NCI-H446 (cell line): ENCODE measurements around the gene AFAP1.

Experiments used
- DNase-seq, 2 experiments: peaks; one replicate each; lab custom pipeline; 2025; lab: John Stamatoyannopoulos, UW

AFAP1 gene

GRCh38 chr4:7784131-7784870 is 155.4 kb downstream of the AFAP1 start:
- no peak for DNase-seq

DNA sequence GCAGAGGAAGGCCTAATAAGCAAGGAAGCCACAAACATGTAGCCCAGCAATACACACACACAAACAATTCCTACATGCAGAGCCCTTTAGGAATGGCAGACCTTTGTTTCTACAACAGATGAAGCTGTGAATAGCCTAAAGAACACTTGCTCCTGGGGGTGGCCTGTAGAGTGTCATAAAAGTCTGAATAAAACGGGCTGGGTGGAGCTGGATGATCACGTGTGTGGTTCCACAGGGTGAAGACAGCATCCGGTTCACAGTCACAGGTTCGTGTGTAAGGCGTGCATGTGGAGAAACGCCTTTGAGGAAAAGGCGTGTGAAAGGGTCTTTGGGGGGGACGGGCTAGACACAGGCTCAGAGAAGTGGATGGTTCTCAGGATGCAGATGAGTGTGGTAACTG is 156.1 kb downstream of the AFAP1 start:
- no peak for DNase-seq

DNA sequence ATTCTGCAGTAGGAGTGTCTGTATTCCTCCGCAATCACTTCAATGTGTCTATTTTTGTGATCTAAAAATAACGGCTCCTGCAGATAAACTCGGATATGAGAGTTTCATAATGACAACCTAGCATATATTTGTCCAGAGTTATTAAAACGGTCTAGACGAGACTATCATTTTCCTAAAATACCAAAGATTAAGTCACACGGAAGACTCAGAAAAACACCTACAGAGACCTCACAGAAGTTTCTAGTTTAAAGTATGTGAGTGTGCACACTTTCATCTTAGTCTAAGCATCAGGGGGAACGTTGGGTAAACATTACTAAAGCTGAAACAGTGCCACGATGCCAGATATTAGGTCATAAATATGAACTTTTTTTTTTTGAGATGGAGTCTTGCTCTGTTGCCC is 156.9 kb downstream of the AFAP1 start:
- DNase-seq, result no peak

DNA sequence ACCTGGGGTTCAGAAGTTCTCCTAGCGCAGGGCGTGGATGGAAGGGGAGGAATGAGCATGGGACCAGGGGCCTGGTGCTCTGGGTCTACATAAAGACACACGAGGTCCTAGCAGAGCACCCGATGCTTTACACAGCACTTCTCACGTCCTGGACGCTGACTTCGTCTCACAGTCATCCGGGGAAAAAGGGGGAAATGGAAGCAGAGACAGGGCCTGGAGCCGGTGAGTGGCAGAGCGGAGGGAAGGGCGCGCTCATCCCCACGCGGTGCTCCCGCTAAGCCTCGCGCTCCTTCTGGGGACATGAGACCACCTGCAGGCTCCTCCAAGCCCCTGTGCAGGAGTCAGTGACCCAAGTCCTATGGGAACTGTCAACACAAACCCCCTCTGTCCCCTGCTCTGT is 157.7 kb downstream of the AFAP1 start:
- DNase-seq, result no peak

- DNase-seq, result no peak
Measured at GRCh38 chr4:7781366-7781765, 158.3 kb downstream of the AFAP1 start.

- DNase-seq, result no peak
Measured at GRCh38 chr4:7780751-7781348, 158.8 kb downstream of the AFAP1 start.

GRCh38 chr4:7779432-7779768 is 160.3 kb downstream of the AFAP1 start:
- no peak for DNase-seq

DNA sequence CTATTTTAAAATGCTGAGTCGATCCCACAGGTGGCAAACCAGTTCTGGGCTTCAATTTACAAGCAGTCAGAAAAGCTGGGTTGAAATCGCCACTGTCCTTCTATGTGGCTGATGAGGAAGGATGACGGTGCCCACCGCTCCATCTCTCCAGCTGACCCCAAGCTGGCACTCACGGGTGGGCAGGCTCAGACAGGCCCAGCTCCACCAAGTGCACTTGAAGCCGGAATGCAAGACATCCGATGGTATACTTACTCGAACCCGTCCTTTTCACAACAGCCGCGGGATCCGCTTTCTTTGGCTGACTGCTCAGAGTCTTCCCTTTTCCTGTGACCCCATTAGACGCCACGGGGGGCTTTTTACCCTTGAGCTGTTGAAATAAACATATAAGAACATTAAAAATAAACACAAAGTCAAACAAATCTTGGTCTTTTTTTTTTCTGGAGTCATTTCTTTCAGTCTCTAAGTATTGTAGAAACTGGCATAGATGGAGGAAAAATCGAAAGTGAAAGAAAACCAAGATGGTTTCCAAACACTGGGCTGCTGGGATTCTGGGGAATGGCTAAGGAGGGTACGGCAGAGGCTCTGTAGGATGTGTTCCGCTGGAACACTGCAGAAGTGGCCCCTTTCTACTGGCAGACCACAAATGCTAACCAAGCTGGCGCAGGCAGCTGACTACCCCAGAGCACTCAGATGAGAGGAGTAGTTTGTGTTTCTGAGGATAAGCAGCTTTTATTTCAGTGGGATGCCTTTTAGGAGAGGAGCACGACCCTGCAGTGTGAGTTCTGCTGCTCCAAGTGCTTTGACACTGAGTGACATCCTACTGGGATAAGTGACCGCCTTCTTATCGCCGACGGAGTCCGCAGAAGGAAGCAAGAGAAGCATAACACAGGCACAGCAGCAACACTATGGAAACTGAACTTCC is 160.9 kb downstream of the AFAP1 start:
- no peak for DNase-seq

GRCh38 chr4:7777871-7778509 is 161.7 kb downstream of the AFAP1 start:
- no peak for DNase-seq

DNA sequence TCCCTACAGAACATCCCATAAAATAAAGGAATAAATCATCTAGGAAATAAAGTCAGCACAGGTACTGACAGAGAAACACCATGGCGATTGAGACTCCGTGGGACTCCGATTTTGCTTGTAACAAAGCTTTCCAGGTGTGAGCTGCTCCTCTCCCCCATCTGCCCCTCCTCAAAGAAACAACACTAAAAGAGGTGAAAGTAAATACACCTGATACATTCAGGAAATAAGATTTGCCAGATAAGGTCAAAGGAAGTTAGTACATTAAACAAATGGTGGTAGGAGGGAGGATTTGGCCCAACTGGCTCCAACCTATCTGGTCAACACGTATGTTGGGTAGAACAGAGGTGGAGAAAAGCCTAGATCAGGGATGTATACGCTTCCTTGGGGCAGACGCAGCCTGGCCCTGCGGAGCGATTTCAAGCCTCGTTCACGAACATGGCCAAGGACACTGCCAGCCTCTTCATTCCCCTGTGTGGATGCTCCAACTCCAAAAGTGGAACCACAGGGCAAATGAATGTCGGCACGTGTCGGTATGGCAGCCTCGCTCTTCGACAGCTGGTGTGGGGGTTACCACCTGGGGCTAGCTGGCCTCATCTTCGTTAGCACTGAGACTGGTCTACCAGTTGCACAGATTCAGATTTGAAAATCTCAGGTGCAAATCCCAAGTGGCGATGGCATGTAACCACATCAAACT is 162.5 kb downstream of the AFAP1 start:
- no peak for DNase-seq

- DNase-seq, result no peak
Measured at GRCh38 chr4:7775396-7775795, 164.3 kb downstream of the AFAP1 start.

GRCh38 chr4:7774301-7775294 is 165.1 kb downstream of the AFAP1 start:
- DNase-seq, result no peak

DNA sequence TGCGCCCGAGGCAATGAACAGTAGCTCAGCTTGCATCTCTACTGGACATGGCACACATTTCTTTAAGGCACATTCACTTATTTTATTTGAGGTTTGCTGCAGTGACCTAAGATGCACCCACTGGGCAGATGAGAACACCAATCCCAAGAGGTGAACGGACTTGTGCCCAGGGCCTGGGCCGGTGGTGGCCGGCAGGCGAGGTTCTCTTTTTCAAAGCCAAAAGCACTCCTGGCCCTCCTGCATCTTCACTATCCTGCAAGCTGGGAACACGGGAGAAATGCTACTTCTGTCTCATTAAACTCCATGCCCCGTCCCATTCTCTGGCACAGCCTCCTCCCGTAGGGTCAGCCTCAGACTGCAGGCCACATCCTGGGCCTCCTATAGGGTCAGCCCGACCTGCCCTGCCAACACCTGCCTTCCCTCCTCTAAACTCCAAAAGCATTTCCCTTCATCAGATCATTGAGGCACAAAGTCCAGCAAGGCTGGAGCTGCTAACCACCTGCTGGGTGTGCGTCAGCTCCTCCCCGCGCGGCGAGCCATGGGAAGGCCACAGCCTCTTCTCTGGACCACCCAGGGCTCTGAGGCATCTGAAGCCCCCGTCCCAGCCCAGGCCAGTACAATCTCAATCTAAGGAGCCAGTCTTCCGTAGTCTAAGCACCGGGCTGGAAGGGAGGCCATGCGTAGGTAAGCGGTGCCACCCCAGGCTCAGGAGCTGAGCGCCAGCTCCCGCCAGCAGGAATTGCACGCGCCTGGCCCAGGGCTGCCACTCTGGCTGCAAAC is 166.1 kb downstream of the AFAP1 start:
- no peak for DNase-seq

DNA sequence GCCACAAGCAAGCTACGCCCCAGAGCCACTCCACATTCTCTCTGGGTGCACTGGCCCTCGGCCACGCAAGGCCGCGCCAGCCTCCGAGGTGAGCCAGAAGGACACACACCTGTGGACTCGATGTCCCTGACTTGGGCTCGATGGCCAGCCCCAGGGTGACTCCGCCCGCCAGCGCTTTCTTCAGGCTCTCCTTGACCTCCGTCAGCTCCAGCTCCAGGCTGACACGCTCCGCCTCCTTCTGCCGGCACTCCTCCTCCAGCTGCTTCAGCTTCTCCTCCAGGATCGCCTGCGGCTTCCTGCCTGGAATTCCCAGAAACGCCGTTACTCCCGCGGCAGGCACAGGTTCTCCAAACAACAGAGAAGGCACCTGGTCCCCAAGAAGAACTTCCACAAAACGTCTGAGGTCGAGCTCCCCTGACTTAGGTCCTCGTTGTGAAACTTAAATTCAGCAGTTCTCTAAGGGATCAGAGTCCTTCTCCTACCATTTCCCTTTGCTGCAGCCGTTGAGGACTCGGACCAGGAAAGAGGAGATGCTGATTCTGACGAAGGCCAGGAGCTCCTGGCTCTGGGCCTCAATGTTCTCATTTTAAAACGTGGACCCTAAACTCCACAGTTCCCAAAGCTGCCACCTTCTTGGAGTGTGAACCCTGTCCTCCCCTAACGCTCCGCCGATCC is 166.8 kb downstream of the AFAP1 start:
- DNase-seq, result no peak

DNA sequence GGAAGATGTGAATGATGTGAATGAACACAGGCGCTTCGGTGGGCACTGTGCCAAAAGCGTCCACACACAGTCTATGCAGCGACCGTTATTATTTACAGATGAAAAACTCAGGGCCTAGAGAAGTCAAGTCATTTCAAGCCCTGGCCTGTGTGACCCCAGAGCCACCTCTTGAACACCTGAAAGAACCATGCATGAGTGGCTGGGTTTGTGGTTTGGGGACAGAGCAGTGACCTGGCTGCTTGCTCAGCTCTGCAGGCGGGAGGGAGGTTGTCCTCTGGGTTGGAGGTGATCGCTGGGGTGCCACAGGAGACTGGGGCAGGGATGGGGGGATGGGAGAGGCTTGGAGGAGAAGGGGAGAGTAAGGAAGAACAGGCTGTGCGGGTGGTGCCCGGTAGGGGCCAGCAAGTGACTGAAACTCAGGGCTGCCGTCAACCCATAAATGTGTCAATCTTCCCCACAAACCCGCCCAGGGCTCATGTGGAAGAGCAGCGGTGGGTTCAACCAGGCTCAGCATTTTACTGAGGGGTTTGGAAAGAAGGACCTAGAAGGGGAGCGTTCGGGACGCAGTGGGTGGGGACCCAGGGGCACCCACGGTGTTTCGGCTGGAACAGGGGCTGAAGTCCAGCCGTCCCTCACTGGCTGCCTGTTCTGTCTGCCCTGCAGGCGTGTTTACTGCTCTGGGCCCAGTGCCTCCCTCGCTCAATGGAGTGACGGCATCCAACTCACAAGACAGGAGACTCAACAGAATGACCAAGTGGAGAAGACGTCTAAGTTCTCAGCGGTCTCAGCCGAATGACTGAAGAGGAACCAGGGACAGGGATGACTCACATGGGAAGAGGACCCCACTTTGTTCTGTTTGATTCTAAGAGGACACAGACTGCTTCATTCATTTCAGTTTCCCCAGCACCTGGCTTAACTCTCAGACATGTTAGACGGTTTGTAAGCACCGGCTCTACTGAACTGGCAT is 167.8 kb downstream of the AFAP1 start:
- no peak for DNase-seq

DNA sequence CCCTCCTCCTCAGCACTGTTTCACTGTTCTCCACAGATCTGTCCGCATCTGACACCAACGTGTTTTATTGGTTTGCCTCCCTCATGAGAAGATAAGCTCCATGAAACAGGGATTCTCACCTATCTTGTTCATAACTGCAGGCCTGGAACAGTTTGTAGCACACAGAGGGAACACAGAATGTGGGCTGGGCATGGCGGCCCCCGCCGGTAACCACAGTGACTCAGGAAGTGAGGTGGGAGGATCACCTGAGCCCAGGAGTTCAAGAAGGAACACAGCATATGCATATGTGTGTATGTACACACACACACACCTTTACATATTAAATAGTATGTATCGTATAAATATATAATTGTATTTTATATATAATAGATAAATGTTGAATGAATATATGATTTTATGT is 168.6 kb downstream of the AFAP1 start:
- no peak for DNase-seq

GRCh38 chr4:7770224-7771050 is 169.2 kb downstream of the AFAP1 start:
- DNase-seq, result no peak
